Duodenal mucosa (tissue), 2 donors: Measurements from ENCODE around the gene BAD.

ENCODE experiments used
- H3K27ac ChIP-seq: one replicate; pipeline ENCODE4 v1.7.0; 2013; ENCODE audit warnings: low read depth, low read length
- H3K27me3 ChIP-seq, 2 donors: one replicate each; pipeline ENCODE4 v1.7.0; 2013; ENCODE audit warnings: low read length in 2 of 2, control low read depth in 1 of 2; ENCODE audit not compliant: insufficient read depth in 2 of 2, control insufficient read depth in 1 of 2
- H3K36me3 ChIP-seq, 2 donors: one replicate each; pipeline ENCODE4 v1.7.0; 2013; ENCODE audit warnings: low read length in 2 of 2, control low read depth in 1 of 2; ENCODE audit not compliant: insufficient read depth in 2 of 2, control insufficient read depth in 1 of 2
- H3K4me1 ChIP-seq, 2 donors: one replicate each; pipeline ENCODE4 v1.7.0; 2013; ENCODE audit warnings: low read length in 2 of 2, control low read depth in 1 of 2; ENCODE audit not compliant: insufficient read depth in 2 of 2, control insufficient read depth in 1 of 2
- H3K4me3 ChIP-seq, 2 donors: one replicate each; pipeline ENCODE4 v1.7.0; 2013; ENCODE audit warnings: low read length in 2 of 2, low read depth in 1 of 2
- H3K9ac ChIP-seq, 2 donors: one replicate each; pipeline ENCODE4 v1.7.0; 2013; ENCODE audit warnings: low read length in 2 of 2, low read depth in 1 of 2
- H3K9me3 ChIP-seq, 2 donors: one replicate each; pipeline ENCODE4 v1.7.0; 2013; ENCODE audit warnings: low read length in 2 of 2, control low read depth in 1 of 2; ENCODE audit not compliant: control insufficient read depth in 1 of 2

BAD gene

DNA sequence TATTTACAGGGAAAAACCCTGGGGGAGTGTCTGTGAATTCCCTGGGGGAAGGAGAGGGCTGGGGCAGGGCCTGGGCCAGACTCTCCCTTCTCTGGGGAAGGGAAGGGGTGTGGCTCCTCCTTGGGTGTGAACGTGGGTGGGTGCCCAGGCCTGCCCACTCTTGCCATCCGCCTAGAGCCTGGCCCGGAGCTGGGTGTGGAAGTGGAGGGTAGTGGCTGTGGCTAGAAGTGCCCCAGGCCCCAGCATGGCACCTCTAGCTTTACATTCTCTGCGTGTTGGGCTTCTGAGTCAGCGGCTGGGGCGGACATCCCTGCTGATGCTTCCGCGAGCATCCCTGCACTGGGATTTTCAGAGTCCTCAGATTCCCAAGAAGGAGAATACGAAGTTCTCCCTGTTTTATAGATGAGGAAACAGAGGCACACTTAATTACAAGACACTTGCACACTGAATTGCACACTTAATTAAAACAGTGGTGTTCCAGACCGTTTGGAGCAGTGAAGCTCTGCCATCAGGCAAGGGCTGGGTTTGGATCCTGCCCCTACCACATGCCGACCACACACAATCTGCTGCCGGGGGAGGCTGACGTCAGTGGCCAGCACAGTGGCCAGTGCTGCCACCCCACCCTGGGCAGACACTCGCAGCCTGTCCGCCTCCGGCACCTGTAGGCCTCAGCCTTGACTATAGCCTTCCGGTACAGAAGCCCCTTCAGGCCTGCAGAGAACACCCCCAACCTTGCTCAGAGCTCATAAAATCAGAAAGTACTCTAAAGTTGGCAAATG is 7.6 kb downstream of the BAD start:
- peaks cover 13 to 17% of the 10 kb centered on the region in 2 donors for H3K36me3 ChIP-seq
- H3K27ac ChIP-seq = no peak overlapping the region
- H3K9ac ChIP-seq = peak overlapping the region in 1 of 2 donors; percentile 10
- H3K9me3 ChIP-seq = no peaks in the 10 kb centered on the region
- no peaks in the 10 kb centered on the region for H3K27me3 ChIP-seq
- no peak overlapping the region for H3K4me3 ChIP-seq
- peaks cover 15 to 20% of the 10 kb centered on the region in 2 donors for H3K4me1 ChIP-seq

- no peak overlapping the region for H3K27ac ChIP-seq
- H3K27me3 ChIP-seq = no peaks in the 10 kb centered on the region
- H3K4me1 ChIP-seq = peaks cover 19 to 25% of the 10 kb centered on the region in 2 donors
- H3K4me3 ChIP-seq = no peak overlapping the region
- H3K9me3 ChIP-seq = no peaks in the 10 kb centered on the region
- H3K36me3 ChIP-seq = peaks cover 13% of the 10 kb centered on the region in 2 donors
- no peak overlapping the region for H3K9ac ChIP-seq
Measured at GRCh38 chr11:64275841-64276240, 8.6 kb downstream of the BAD start.

- Histone ChIP-seq H3K9me3 (no peaks in the 10 kb centered on the region), H3K4me1 (peaks cover 19 to 25% of the 10 kb centered on the region in 2 donors), H3K4me3 (no peak overlapping the region), H3K9ac (no peak overlapping the region), H3K27me3 (no peaks in the 10 kb centered on the region), H3K36me3 (peaks cover 13% of the 10 kb centered on the region in 2 donors), H3K27ac (no peak overlapping the region)
Measured at GRCh38 chr11:64275031-64275800, 9.2 kb downstream of the BAD start.

GRCh38 chr11:64269540-64270220 is 14.8 kb downstream of the BAD start:
- peaks cover 46 to 52% of the 10 kb centered on the region in 2 donors for H3K4me1 ChIP-seq
- peak overlapping the region; percentile 95 for H3K27ac ChIP-seq
- peaks cover 22 to 23% of the 10 kb centered on the region in 2 donors for H3K36me3 ChIP-seq
- H3K9me3 ChIP-seq = no peaks in the 10 kb centered on the region
- H3K4me3 ChIP-seq = peak overlapping the region; percentile 71 to 87
- peak overlapping the region; percentile 78 to 83 for H3K9ac ChIP-seq
- no peaks in the 10 kb centered on the region for H3K27me3 ChIP-seq

DNA sequence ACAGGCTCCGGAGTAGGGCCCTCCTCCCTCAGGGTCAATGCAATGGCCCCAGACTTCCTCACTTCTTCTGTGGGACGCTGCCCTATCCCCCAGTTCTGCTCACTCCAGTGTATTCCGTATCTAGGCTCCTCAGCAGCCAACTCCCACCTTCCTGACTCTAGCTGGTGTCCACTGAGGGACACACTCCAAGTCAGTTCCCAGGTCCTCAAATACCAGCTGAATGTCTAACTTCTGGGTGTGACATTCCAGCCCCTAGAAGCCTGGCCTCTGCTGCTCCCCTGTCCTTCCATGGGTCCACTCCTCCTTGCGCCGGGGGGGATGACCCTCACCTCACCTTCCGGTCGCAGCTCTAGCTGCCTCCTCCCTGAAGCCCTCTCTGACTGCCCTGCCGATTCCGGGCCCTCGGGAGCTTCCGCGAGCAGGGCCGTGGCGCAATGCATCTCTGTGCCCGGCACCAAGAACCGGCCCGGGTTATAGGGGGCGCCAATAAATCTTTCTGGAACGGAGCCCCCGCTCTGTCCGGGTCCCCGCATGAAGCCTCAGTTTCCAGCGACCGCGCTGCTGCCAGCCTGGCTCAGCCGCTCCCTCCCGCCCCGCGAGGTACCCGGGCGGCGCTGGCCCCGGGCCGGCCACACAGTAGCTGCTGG is 15.4 kb downstream of the BAD start:
- no peaks in the 10 kb centered on the region for H3K9me3 ChIP-seq
- H3K9ac ChIP-seq = peak overlapping the region; percentile 67 to 83
- H3K27ac ChIP-seq = peak overlapping the region; percentile 92
- H3K27me3 ChIP-seq = no peaks in the 10 kb centered on the region
- peaks cover 29 to 30% of the 10 kb centered on the region in 2 donors for H3K36me3 ChIP-seq
- H3K4me3 ChIP-seq = peak overlapping the region; percentile 71 to 77
- peaks cover 49 to 52% of the 10 kb centered on the region in 2 donors for H3K4me1 ChIP-seq

DNA sequence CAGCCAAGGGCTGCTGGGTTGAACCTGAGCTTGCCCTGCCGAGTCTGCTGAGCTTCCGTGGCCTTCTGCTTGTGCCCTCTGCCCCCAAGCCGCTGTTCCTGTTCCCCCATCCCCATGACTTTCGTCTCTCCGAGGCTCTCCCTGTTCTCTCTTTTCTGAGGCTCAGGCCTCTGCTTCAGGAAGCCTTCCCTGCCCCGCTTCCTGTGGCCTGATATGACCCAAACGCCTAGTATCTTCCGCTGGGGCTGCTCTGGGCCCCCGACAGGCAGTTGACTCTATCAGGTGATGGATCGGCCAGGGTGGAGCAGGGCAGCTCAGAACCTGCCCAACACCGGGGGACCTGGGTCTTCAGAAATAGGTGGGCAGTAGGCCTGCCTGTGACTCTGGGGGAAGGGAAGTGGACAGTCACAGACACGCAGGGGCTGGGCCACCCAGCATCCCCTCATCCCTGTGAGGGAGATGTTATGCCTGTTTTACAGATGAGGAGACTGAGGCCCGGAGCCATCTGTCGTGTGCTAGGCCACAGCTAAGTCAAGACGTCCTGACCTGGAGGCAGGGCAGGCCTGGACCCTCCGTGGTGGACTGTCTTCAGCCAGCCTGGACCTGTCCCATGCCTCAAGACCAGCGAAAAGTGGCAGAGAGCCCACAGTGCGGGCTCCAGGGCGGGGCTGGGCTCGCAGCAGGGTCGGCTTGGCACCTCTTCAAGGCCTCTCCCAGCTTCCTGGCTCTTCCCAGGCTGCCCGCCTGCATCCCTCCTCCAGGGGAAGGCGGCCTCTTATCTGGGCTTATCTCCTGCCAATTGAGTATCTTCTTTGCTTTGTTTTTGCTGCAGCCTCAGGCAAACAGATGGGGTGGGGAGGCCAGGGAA is 16.2 kb downstream of the BAD start:
- Histone ChIP-seq H3K4me3 (peak overlapping the region; percentile 71 to 77), H3K9me3 (no peaks in the 10 kb centered on the region), H3K27ac (peak overlapping the region; percentile 92), H3K27me3 (no peaks in the 10 kb centered on the region), H3K36me3 (peaks cover 35 to 37% of the 10 kb centered on the region in 2 donors), H3K4me1 (peaks cover 49 to 52% of the 10 kb centered on the region in 2 donors), H3K9ac (peak overlapping the region; percentile 67 to 83)

DNA sequence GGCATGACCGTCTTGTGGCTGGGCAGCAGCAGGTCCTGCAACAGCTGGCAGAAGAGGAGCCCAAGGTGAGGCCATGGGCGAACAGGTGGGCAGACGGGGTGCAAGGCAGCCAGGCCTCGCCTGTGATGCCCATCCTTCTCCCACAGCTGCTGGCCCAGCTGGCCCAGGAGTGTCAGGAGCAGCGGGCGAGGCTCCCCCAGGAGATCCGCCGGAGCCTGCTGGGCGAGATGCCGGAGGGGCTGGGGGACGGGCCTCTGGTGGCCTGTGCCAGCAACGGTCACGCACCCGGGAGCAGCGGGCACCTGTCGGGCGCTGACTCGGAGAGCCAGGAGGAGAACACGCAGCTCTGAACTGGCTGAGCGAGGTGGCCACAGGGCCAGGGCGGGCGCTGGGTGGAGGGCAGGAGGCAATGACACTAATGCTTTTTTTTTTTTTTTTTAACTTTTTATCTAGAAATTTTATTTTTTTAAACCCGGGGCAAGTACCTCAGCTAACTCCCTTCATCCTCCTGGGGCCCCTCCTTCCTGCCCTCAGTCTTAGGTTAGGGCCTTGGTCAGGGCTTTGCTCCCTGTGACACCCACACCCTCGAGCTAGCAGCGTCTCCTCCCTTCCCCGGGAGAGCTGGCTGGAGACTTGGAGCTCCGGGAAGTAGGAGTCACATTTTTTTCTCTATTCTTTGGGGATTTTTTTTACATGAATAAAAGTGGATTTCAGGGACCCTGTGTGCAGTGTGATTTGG is 17.1 kb downstream of the BAD start:
- Histone ChIP-seq H3K4me3 (no peak overlapping the region), H3K9me3 (no peaks in the 10 kb centered on the region), H3K4me1 (peaks cover 46 to 47% of the 10 kb centered on the region in 2 donors), H3K9ac (peak overlapping the region; percentile 67 to 83), H3K27ac (no peak overlapping the region), H3K27me3 (no peaks in the 10 kb centered on the region), H3K36me3 (peaks cover 41 to 46% of the 10 kb centered on the region in 2 donors)

DNA sequence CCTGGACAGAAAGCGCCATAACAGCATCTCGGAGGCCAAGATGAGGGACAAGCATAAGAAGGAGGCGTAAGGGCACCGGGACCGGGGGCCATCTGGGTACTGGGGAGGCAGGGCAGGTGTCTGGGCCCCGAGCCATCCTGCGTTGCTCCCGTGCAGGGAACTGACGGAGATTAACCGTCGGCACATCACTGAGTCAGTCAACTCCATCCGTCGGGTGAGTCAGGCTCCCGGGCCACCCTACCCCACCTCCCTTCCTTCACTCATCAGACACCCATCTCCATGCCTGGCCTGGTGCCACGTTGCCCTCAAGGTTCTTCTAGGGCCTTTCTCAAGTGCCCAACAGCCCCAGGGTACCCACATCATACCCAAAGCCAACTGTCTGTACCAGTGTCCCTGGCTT is 18.1 kb downstream of the BAD start:
- H3K9ac ChIP-seq = no peak overlapping the region
- no peak overlapping the region for H3K27ac ChIP-seq
- H3K4me1 ChIP-seq = peaks cover 36 to 37% of the 10 kb centered on the region in 2 donors
- H3K4me3 ChIP-seq = no peak overlapping the region
- peaks cover 47 to 56% of the 10 kb centered on the region in 2 donors for H3K36me3 ChIP-seq
- H3K27me3 ChIP-seq = no peaks in the 10 kb centered on the region
- no peaks in the 10 kb centered on the region for H3K9me3 ChIP-seq
